Measurements from ENCODE around the gene SRMS. TPM values are rescaled to one million over a fixed set of nuclear protein-coding genes. Genes with fewer than 3 reads are reported as not detected.

SRMS gene
- total RNA-seq, 1 donor from 2014 or later, result not detected

DNA sequence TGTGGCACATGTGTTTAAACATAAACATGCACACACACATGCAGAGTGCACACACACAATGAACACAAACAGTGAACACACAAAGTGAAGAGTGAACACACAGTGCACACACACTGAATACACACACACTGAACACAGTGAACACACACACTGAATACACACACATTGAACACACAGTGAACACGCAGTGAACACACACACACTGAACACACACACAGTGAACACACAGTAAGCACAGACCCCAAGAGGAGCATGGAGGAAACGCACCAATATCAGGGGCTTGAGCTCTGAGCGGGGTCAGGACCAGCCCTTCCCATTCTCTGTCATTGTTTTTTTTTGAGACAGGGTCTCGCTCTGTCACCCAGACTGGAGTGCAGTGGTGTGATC is 43.6 kb upstream of the SRMS start:
- H3K27ac Mint-ChIP-seq, result peak overlapping the region; percentile 50
- DNase-seq (ENCODE audit: low spot score), result no peak

DNA sequence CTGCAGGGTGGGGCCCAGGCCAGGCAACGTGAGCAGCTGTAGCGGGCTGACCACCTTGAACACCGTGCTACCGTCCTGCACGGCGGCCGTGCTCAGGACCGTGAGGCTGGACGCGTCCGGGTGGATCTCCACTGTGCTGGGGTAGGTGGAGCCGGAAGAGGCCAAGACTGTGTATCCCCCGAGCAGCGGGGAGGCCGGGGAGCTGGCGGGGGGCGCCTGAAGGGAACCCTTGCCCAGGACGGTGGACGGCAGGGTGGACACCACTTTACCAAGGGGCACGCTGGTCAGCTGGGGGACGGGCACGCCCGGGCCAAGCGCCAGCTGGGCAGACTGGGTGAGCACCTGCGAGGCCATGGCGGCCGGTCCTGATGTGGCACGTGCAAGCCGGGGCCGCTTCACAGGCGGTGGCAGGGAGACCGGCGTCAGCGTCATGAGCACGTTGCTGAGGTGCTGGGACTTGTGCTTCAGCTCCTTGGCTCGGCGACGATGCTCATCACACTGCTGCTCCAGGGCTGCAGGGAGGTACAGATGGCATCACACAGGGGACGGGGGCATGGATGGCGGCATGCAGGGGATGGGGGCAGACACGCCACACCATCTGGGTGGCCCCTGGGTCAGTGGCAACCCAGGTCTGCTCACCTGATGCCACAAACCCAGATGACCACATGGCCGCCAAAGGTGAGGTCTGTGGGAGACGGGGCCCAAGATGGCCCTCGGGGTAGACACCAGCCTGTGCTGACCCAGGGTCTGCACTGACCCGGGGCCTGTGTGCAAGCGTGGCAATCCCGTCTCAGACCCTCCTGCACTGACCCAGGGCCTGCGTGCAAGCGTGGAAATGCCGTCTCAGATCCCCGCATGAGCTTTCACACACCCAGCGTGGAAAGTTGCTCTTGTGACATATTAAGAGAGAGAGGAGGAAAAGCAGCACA is 42.9 kb upstream of the SRMS start:
- H3K27ac ChIP-seq, result no peak overlapping the region
- no peaks in the 10 kb centered on the region for H3K36me3 ChIP-seq
- H3K27ac Mint-ChIP-seq, result peak overlapping the region; percentile 50

More for the DNA sequence above, 43.6 kb upstream of the SRMS start:
- no peaks in the 10 kb centered on the region for H3K9me3 ChIP-seq (ENCODE audit: low read depth)
- H3K4me2 ChIP-seq, result no peak overlapping the region
- no peak for TF ChIP-seq EZH2 (IDR thresholded peaks at IDR 0.05)
- TF ChIP-seq EZH2phosphoT487 (IDR thresholded peaks at IDR 0.05), result no peak
- TF ChIP-seq, protein P1, sequence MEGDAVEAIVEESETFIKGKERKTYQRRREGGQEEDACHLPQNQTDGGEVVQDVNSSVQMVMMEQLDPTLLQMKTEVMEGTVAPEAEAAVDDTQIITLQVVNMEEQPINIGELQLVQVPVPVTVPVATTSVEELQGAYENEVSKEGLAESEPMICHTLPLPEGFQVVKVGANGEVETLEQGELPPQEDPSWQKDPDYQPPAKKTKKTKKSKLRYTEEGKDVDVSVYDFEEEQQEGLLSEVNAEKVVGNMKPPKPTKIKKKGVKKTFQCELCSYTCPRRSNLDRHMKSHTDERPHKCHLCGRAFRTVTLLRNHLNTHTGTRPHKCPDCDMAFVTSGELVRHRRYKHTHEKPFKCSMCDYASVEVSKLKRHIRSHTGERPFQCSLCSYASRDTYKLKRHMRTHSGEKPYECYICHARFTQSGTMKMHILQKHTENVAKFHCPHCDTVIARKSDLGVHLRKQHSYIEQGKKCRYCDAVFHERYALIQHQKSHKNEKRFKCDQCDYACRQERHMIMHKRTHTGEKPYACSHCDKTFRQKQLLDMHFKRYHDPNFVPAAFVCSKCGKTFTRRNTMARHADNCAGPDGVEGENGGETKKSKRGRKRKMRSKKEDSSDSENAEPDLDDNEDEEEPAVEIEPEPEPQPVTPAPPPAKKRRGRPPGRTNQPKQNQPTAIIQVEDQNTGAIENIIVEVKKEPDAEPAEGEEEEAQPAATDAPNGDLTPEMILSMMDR (IDR thresholded peaks at IDR 0.05), result no peak
- no peak overlapping the region for H3K4me3 ChIP-seq
- no peaks in the 10 kb centered on the region for H3K27me3 ChIP-seq
- H3K9ac ChIP-seq, result no peak overlapping the region
- H4K20me1 ChIP-seq (ENCODE audit: low read depth), result no peaks in the 10 kb centered on the region
- H3F3A ChIP-seq (ENCODE audit: low read depth), result no peaks in the 10 kb centered on the region
- H2AFZ ChIP-seq (replicated peaks), result no peak overlapping the region
- H3K4me3 Mint-ChIP-seq, result no peak overlapping the region
- H3K4me1 ChIP-seq, result no peaks in the 10 kb centered on the region
- H3K36me3 ChIP-seq, result no peaks in the 10 kb centered on the region
- no peak overlapping the region for H3K27ac ChIP-seq
- no peaks in the 10 kb centered on the region for H3K9me3 Mint-ChIP-seq
- peaks cover 3% of the 10 kb centered on the region for H3K27me3 Mint-ChIP-seq (ENCODE audit: insufficient read depth, low read depth)
- H3K36me3 Mint-ChIP-seq, result peaks cover 18% of the 10 kb centered on the region
- no peaks in the 10 kb centered on the region for H3K79me2 ChIP-seq (ENCODE audit: low read depth)
- peaks cover 8% of the 10 kb centered on the region for H3K4me1 Mint-ChIP-seq

DNA sequence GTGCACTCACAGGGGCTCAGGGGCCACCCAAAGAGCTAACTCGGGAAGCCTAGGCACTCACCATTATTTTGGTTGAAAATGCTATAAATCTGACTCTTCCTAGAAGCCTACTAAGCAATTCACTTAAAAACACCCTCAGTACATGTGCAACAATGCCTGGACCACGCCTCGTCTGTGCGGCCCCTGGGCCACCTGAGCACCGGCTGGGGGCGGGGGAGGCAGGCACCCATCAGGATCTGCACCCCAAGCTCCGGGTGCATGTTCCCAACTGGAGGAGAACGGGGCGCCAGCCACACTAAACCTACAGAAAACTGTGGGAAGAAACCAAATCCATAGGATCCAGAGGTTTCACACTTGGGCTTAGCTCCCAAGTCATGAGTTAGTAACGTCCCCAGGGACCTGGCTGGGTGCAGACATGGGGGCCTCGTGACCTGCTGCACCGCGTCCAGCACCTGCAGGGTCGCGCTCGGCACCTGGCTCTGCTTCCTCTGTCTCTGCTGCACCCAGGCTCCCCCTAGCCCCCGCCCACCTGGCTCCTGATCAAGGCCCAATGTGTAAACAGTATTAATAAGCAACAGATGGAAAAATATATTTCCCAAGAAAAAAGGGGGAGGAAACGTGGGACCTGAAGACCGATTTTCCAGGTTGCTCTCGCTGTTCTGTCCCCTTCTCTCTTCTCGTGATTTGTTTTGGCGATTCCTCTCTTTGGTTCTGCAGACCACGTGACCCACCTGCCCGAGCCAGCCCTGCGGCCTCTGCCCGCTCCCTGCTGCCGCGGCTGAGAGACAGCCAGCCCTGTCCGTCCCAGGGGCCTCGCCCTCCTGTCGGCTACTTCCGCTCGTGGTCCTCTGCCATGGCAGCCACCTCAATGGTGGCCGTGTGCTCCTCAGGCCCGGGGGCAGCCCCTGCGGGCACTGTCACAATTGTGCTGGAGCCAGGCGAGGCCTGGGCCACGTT is 42.0 kb upstream of the SRMS start:
- H3K36me3 ChIP-seq, result no peaks in the 10 kb centered on the region
- H2AFZ ChIP-seq (replicated peaks), result no peak overlapping the region

More for the DNA sequence above, 42.9 kb upstream of the SRMS start:
- Mint-ChIP-seq H3K27me3 (ENCODE audit: insufficient read depth, low read depth) (peaks cover 3% of the 10 kb centered on the region), H3K4me3 (no peak overlapping the region), H3K4me1 (peaks cover 8% of the 10 kb centered on the region), H3K36me3 (peaks cover 18% of the 10 kb centered on the region), H3K9me3 (no peaks in the 10 kb centered on the region)
- Histone ChIP-seq H2AFZ (replicated peaks) (no peak overlapping the region), H3F3A (ENCODE audit: low read depth) (no peaks in the 10 kb centered on the region), H3K4me3 (no peak overlapping the region), H3K27me3 (no peaks in the 10 kb centered on the region), H4K20me1 (ENCODE audit: low read depth) (no peaks in the 10 kb centered on the region), H3K4me1 (no peaks in the 10 kb centered on the region), H3K4me2 (no peak overlapping the region), H3K9ac (no peak overlapping the region), H3K9me3 (ENCODE audit: low read depth) (no peaks in the 10 kb centered on the region), H3K79me2 (ENCODE audit: low read depth) (no peaks in the 10 kb centered on the region)
- TF ChIP-seq, protein P1 (IDR thresholded peaks at IDR 0.05), result no peak
- TF ChIP-seq EZH2 (IDR thresholded peaks at IDR 0.05), result no peak
- TF ChIP-seq EZH2phosphoT487 (IDR thresholded peaks at IDR 0.05), result no peak
- DNase-seq (ENCODE audit: low spot score), result no peak

More for the DNA sequence above, 42.0 kb upstream of the SRMS start:
- H3K27me3 ChIP-seq, result no peaks in the 10 kb centered on the region
- no peak overlapping the region for H3K4me2 ChIP-seq
- Mint-ChIP-seq H3K4me1 (peaks cover 8% of the 10 kb centered on the region), H3K9me3 (no peaks in the 10 kb centered on the region), H3K36me3 (peaks cover 15% of the 10 kb centered on the region), H3K27ac (no peak overlapping the region), H3K4me3 (no peak overlapping the region), H3K27me3 (ENCODE audit: insufficient read depth, low read depth) (peaks cover 3% of the 10 kb centered on the region)
- TF ChIP-seq, protein P1 (IDR thresholded peaks at IDR 0.05), result no peak
- TF ChIP-seq EZH2 (IDR thresholded peaks at IDR 0.05) (no peak), EZH2phosphoT487 (IDR thresholded peaks at IDR 0.05) (no peak)
- no peaks in the 10 kb centered on the region for H3K79me2 ChIP-seq (ENCODE audit: low read depth)
- no peak overlapping the region for H3K27ac ChIP-seq
- no peaks in the 10 kb centered on the region for H3K4me1 ChIP-seq
- H3K4me3 ChIP-seq, result no peak overlapping the region
- no peak overlapping the region for H3K9ac ChIP-seq
- H3F3A ChIP-seq (ENCODE audit: low read depth), result no peaks in the 10 kb centered on the region
- DNase-seq (ENCODE audit: low spot score), result no peak
- no peaks in the 10 kb centered on the region for H4K20me1 ChIP-seq (ENCODE audit: low read depth)
- H3K9me3 ChIP-seq (ENCODE audit: low read depth), result no peaks in the 10 kb centered on the region

Measured in neural progenitor cell (in vitro differentiated cells).